SK-N-SH treated with all-trans-retinoic acid at 6 μM for 48 hours (cell line): Measurements from ENCODE around the gene FICD.
A peak's percentile ranks its signal among the peaks of the same experiment; 100 is the strongest.

Experiments used
- ATAC-seq: fragments of 200-7000 bp; cut with Tn5 transposase; 3 replicates; pipeline ENCODE4 v1.9.1; 2020; ENCODE audit warnings: mild to moderate bottlenecking, moderate library complexity
- CREB5 ChIP-seq: fragments of 250-450 bp; sonication (Bioruptor Pico); IDR thresholded peaks from 2 replicates; pipeline ENCODE4 v1.5.1; 2020; ENCODE audit warnings: low read depth, mild to moderate bottlenecking, moderate library complexity
- CSDC2 ChIP-seq: fragments of 250-450 bp; sonication (Bioruptor Pico); IDR thresholded peaks from 2 replicates; pipeline ENCODE4 v1.5.0; 2020; ENCODE audit warnings: mild to moderate bottlenecking, moderate library complexity
- ESRRG ChIP-seq: fragments of 250-450 bp; sonication (Bioruptor Pico); IDR thresholded peaks from 2 replicates; pipeline ENCODE4 v1.6.1; 2021; ENCODE audit warnings: mild to moderate bottlenecking
- GLIS3 ChIP-seq: fragments of 250-450 bp; sonication (Bioruptor Pico); IDR thresholded peaks from 2 replicates; pipeline ENCODE4 v1.5.0; 2020; ENCODE audit warnings: mild to moderate bottlenecking, moderate library complexity
- ISL1 ChIP-seq: fragments of 250-450 bp; sonication (Bioruptor Pico); IDR thresholded peaks from 2 replicates; pipeline ENCODE4 v2.1.2; 2022; ENCODE audit warnings: mild to moderate bottlenecking, moderate library complexity
- OSR1 ChIP-seq: fragments of 250-450 bp; sonication (Bioruptor Pico); IDR thresholded peaks from 2 replicates; pipeline ENCODE4 v1.8.0; 2022; ENCODE audit warnings: moderate library complexity, mild to moderate bottlenecking, inconsistent platforms
- PATZ1 ChIP-seq: fragments of 250-450 bp; sonication (Bioruptor Pico); IDR thresholded peaks from 2 replicates; pipeline ENCODE4 v1.8.0; 2020; ENCODE audit warnings: mild to moderate bottlenecking, moderate library complexity, borderline replicate concordance
- PPARA ChIP-seq: fragments of 250-450 bp; sonication (Bioruptor Pico); IDR thresholded peaks from 2 replicates; pipeline ENCODE4 v1.5.0; 2020; ENCODE audit warnings: mild to moderate bottlenecking, borderline replicate concordance
- RARB ChIP-seq: fragments of 250-450 bp; sonication (Bioruptor Pico); IDR thresholded peaks from 2 replicates; pipeline ENCODE4 v1.8.0; 2021; ENCODE audit warnings: mild to moderate bottlenecking, moderate library complexity
- SNAI2 ChIP-seq: fragments of 250-450 bp; sonication (Bioruptor Pico); IDR thresholded peaks from 2 replicates; pipeline ENCODE4 v1.5.0; 2020; ENCODE audit warnings: mild to moderate bottlenecking, moderate library complexity
- TCF4 ChIP-seq: fragments of 250-450 bp; sonication (Bioruptor Pico); IDR thresholded peaks from 2 replicates; pipeline ENCODE4 v1.8.0; 2021; ENCODE audit warnings: mild to moderate bottlenecking, moderate library complexity, borderline replicate concordance
- TOX ChIP-seq: fragments of 250-450 bp; sonication (Bioruptor Pico); IDR thresholded peaks from 2 replicates; pipeline ENCODE4 v1.8.0; 2021; ENCODE audit warnings: mild to moderate bottlenecking, moderate library complexity, borderline replicate concordance
- TSHZ2 ChIP-seq: fragments of 250-450 bp; sonication (Bioruptor Pico); IDR thresholded peaks from 2 replicates; pipeline ENCODE4 v1.5.0; 2020; ENCODE audit warnings: mild to moderate bottlenecking, moderate library complexity
- ZC3H10 ChIP-seq: fragments of 250-450 bp; sonication (Bioruptor Pico); IDR thresholded peaks from 2 replicates; pipeline ENCODE4 v1.5.1; 2021; ENCODE audit warnings: mild to moderate bottlenecking, moderate library complexity
- ZFP3 ChIP-seq: fragments of 250-450 bp; sonication (Bioruptor Pico); IDR thresholded peaks from 2 replicates; pipeline ENCODE4 v1.5.0; 2020; ENCODE audit warnings: mild to moderate bottlenecking, moderate library complexity
- ZFP30 ChIP-seq: fragments of 450-650 bp; formaldehyde crosslinking; IDR thresholded peaks from 2 replicates; pipeline ENCODE4 v1.5.0; 2022; ENCODE audit warnings: mild to moderate bottlenecking, moderate library complexity
- ZNF565 ChIP-seq: fragments of 450-650 bp; formaldehyde crosslinking; conservative IDR thresholded peaks from 2 replicates; pipeline ENCODE4 v1.5.0; 2020; ENCODE audit warnings: low read depth, mild to moderate bottlenecking, moderate library complexity
- ZNF70 ChIP-seq: fragments of 450-650 bp; formaldehyde crosslinking; IDR thresholded peaks from 2 replicates; pipeline ENCODE4 v1.5.0; 2020; ENCODE audit warnings: mild to moderate bottlenecking, moderate library complexity
- ZNF8 ChIP-seq: fragments of 450-650 bp; formaldehyde crosslinking; IDR thresholded peaks from 2 replicates; pipeline ENCODE4 v1.5.0; 2020; ENCODE audit warnings: mild to moderate bottlenecking, moderate library complexity

FICD gene

GRCh38 chr12:108559748-108560147 is 44.7 kb downstream of the FICD start:
- no peak for TF ChIP-seq SNAI2 (CRISPR knock-in tag)
- no peak for TF ChIP-seq TSHZ2 (CRISPR knock-in tag)
- TF ChIP-seq ZC3H10, result no peak
- no peak for TF ChIP-seq ZNF565 (CRISPR knock-in tag)
- TF ChIP-seq ZFP3 (CRISPR knock-in tag), result no peak
- no peak for TF ChIP-seq TOX (CRISPR knock-in tag)
- TF ChIP-seq ZFP30, result no peak
- TF ChIP-seq PATZ1 (CRISPR knock-in tag), result no peak
- no peak for TF ChIP-seq CREB5 (CRISPR knock-in tag)
- TF ChIP-seq TCF4 (CRISPR knock-in tag), result no peak
- no peak for TF ChIP-seq CSDC2
- no peak for ATAC-seq

GRCh38 chr12:108560321-108560721 is 45.2 kb downstream of the FICD start:
- peak; percentile 66; the same call in 1 of the 2 replicates for TF ChIP-seq ZNF70 (CRISPR knock-in tag)
- no peak for TF ChIP-seq ESRRG (CRISPR knock-in tag)
- TF ChIP-seq RARB (CRISPR knock-in tag), result no peak
- TF ChIP-seq GLIS3 (CRISPR knock-in tag), result no peak
- ATAC-seq, result no peak

GRCh38 chr12:108560752-108561719 is 46.0 kb downstream of the FICD start, which contains the start of gene SART3:
SART3 (minus strand) TSS chr12:108561173; CDS start chr12:108561154, 19 bp downstream.
- peak; percentile 69 for ATAC-seq
- TF ChIP-seq OSR1 (no peak), CSDC2 (no peak), RARB (CRISPR knock-in tag) (no peak), ZC3H10 (no peak), CREB5 (CRISPR knock-in tag) (no peak), ZFP30 (no peak), TSHZ2 (CRISPR knock-in tag) (no peak), ISL1 (CRISPR knock-in tag) (no peak), ZNF8 (no peak), ESRRG (CRISPR knock-in tag) (no peak), PPARA (CRISPR knock-in tag) (no peak)
